Colonic mucosa (tissue), 4 donors: ENCODE results near the gene SRD5A3. TPM values are rescaled to one million over a fixed set of nuclear protein-coding genes. Genes with fewer than 3 reads are reported as not detected.
"Not testable (repeated sequence)": the region's sequence is repeated elsewhere in the genome, so short reads cannot be mapped to it uniquely, and the experiment has no call there.

ENCODE experiments used
- DNase-seq: peaks from one replicate; pipeline ENCODE4 v3.0.0-alpha.2; 2020
- H3K27ac ChIP-seq: fragments of 200-600 bp; one replicate; pipeline ENCODE4 v1.8.0; 2021
- H3K27me3 ChIP-seq: fragments of 200-600 bp; one replicate; pipeline ENCODE4 v1.8.0; 2021
- H3K36me3 ChIP-seq: fragments of 200-600 bp; one replicate; pipeline ENCODE4 v1.8.0; 2021
- H3K4me1 ChIP-seq: fragments of 200-600 bp; one replicate; pipeline ENCODE4 v1.8.0; 2021; ENCODE audit warnings: mild to moderate bottlenecking
- H3K4me3 ChIP-seq: fragments of 200-600 bp; one replicate; pipeline ENCODE4 v1.8.0; 2021
- H3K9ac ChIP-seq, 2 donors: one replicate each; pipeline ENCODE4 v1.7.0; 2013; ENCODE audit warnings: control low read depth in 2 of 2, low read depth in 2 of 2, low read length in 2 of 2
- H3K9me3 ChIP-seq: fragments of 200-600 bp; one replicate; pipeline ENCODE4 v1.8.0; 2021
- intact Hi-C: fragments of 100-400 bp; cut with DNase I; formaldehyde crosslinking; loops from one replicate; pipeline ENCODE4 v1.14.1; 2022
- total RNA-seq, 2 donors: library from RNA; stranded (reverse); fragmentation: NEBNext Ultra II Directional in 1 of 2; extraction: Animal tissue kit (Norgen Biotek cat#: 25700) in 1 of 2; gene quantifications; one replicate each; pipeline ENCODE4 v1.2.1, GENCODE V29; 2021
- TF ChIP-seq, protein P1 (sequence below): fragments of 200-600 bp; IDR thresholded peaks from one replicate; pipeline ENCODE4 v1.8.0; 2022; ENCODE audit warnings: antibody characterized with exemption, mild to moderate bottlenecking
- donor health status: healthy.
- donor health status: DM: no; HTN: no; CAD: no.
- donor health status: DM: no; HTN: no; CAD: no.

Gene SRD5A3
- total RNA-seq, 2 donors from 2014 or later = 18.8 to 22.2 TPM

DNA sequence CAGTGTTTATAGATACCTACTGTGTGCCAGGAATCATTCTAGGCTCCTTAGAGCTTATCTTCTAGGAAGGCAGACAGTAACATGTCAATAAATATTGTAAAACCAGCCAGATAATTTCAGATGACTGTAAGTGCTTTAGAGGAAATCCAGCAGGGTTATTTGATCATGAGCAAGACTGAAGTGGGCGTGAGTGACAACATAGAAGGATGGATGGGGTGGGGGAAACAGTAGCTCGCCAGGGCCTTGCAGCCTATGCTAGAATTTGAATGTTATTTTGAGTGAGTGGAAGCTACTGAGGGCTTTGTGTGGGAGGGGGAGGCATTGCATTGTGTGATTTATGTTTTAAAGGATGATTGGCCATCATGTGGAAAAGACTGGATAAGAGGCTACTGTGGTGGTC lies 6.7 kb downstream of the SRD5A3 start:
- Histone ChIP-seq H3K27ac (no peak overlapping the region), H3K4me3 (no peak overlapping the region), H3K9me3 (no peaks in the 10 kb centered on the region), H3K9ac (no peak overlapping the region), H3K4me1 (no peaks in the 10 kb centered on the region), H3K36me3 (no peaks in the 10 kb centered on the region), H3K27me3 (no peaks in the 10 kb centered on the region)
- intact Hi-C loops = no loop called here
- TF ChIP-seq, protein P1, sequence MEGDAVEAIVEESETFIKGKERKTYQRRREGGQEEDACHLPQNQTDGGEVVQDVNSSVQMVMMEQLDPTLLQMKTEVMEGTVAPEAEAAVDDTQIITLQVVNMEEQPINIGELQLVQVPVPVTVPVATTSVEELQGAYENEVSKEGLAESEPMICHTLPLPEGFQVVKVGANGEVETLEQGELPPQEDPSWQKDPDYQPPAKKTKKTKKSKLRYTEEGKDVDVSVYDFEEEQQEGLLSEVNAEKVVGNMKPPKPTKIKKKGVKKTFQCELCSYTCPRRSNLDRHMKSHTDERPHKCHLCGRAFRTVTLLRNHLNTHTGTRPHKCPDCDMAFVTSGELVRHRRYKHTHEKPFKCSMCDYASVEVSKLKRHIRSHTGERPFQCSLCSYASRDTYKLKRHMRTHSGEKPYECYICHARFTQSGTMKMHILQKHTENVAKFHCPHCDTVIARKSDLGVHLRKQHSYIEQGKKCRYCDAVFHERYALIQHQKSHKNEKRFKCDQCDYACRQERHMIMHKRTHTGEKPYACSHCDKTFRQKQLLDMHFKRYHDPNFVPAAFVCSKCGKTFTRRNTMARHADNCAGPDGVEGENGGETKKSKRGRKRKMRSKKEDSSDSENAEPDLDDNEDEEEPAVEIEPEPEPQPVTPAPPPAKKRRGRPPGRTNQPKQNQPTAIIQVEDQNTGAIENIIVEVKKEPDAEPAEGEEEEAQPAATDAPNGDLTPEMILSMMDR = no peak
- DNase-seq = no peak

DNA sequence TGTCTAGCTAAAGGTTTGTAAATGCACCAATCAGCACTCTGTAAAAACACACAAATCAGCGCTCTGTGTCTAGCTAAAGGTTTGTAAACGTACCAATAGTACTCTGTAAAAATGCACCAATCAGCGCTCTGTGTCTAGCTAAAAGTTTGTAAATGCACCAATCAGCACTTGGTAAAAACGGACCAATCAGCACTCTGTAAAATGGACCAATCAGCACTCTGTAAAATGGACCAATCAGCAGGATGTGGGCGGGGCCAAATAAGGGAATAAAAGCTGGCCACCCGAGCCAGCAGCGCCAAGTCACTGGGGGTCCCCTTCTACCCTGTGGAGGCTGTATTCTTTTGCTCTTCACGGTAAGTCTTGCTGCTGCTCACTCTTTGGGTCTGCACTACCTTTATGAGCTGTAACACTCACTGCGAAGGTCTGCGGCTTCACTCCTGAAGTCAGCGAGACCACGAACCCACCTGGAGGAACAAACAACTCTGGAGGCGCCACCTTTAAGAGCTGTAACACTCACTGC lies 7.2 kb downstream of the SRD5A3 start:
- H3K36me3 ChIP-seq, H3K27ac ChIP-seq, DNase-seq, H3K4me1 ChIP-seq, H3K9ac ChIP-seq, H3K4me3 ChIP-seq, H3K9me3 ChIP-seq, intact Hi-C loops, H3K27me3 ChIP-seq: not testable (repeated sequence)

DNA sequence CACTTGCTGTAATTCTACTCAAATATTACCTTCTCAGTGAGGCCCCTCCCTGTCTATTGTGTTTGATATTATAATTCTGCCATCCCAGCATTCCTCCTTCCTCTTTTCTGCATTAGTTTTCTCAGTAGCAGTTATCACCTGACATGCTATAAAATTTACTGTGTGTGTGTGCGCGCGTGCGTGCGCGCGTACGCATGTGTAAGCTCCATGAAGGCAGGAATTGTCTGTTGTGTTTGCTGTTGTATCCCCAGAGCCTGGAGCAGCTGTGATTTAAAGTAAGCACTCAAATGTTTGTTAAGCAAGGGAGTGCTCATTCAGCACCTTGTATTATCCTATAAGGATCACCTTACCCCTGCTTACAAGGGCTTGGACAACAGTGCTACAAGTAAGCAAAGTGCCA lies 8.6 kb downstream of the SRD5A3 start:
- Histone ChIP-seq H3K27ac (no peak overlapping the region), H3K9ac (no peak overlapping the region), H3K9me3 (no peaks in the 10 kb centered on the region), H3K4me3 (no peak overlapping the region), H3K4me1 (no peaks in the 10 kb centered on the region), H3K36me3 (no peaks in the 10 kb centered on the region), H3K27me3 (no peaks in the 10 kb centered on the region)
- intact Hi-C loops = no loop called here
- no peak for DNase-seq
- TF ChIP-seq, protein P1 = no peak

DNA sequence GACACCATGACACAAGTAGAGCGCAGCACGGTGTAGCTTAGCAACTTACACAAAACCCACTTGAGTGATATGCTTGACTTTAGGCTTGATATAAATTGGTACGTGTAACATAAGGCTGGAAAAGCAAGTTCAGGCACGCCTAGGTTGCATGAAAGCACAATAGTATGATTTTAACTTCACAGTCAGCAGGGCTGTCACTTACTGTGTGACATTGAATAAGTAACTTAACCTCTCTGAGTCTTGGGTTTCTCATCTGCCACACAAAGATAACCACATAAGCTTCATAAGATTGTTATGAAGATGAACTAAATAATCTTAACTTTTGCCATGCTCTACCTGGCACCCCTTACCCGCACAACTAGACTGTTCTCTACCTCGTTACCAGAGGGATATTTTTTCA lies 9.5 kb downstream of the SRD5A3 start:
- intact Hi-C loops = no loop called here
- TF ChIP-seq, protein P1 = no peak

DNA sequence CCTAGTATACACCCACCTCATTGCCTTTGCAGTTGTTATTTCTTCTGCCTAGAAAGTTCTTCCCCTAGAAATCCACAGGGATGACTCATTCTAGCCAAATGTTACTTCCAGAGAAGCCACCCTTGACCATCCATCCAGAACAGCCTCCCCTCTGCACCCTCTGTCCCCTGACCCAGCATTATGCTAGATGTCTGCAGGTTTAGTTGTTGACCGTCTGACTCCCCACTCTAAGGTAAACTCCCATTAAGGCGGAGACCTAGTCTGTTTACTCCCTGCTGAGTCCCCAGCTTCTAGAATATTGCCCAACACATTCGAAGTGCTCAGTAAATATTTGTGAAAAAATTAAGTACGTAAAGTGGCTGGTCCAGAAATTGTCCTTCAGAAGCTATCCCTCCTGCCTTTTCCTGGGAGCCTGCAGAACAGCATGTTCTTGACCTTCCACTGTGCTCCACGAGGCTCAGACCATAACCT lies 11.0 kb downstream of the SRD5A3 start:
- intact Hi-C loops = no loop called here
- Histone ChIP-seq H3K9me3 (no peaks in the 10 kb centered on the region), H3K27me3 (no peaks in the 10 kb centered on the region), H3K36me3 (no peaks in the 10 kb centered on the region), H3K9ac (no peak overlapping the region), H3K4me3 (no peak overlapping the region), H3K27ac (no peak overlapping the region), H3K4me1 (no peaks in the 10 kb centered on the region)
- DNase-seq = no peak
- TF ChIP-seq, protein P1 = no peak

More for the DNA sequence above, 9.5 kb downstream of the SRD5A3 start:
- Histone ChIP-seq H3K27ac (no peak overlapping the region), H3K9me3 (no peaks in the 10 kb centered on the region), H3K4me1 (no peaks in the 10 kb centered on the region), H3K27me3 (no peaks in the 10 kb centered on the region), H3K4me3 (no peak overlapping the region), H3K36me3 (no peaks in the 10 kb centered on the region), H3K9ac (no peak overlapping the region)
- DNase-seq = no peak

DNA sequence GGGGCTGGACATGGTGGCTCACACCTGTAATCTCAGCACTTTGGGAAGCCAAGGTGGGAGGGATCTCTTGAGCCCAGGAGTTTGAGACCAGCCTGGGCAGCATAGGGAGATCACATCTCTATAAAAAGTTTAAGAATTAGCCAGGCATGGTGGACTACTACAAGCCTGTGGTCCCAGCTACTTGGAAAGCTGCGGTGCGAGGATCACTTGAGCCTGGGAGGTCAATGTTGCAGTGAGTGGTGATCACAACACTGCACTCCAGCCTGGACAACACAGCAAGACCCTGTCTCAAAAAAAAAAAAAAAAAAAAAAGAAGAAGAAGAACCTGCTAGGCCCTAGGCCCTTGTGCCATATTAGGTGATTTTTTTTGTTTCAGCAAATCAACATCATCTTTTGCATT lies 12.2 kb downstream of the SRD5A3 start:
- Histone ChIP-seq H3K36me3 (no peaks in the 10 kb centered on the region), H3K4me1 (no peaks in the 10 kb centered on the region), H3K9me3 (no peaks in the 10 kb centered on the region), H3K27me3 (no peaks in the 10 kb centered on the region), H3K27ac (no peak overlapping the region), H3K9ac (no peak overlapping the region), H3K4me3 (no peak overlapping the region)
- TF ChIP-seq, protein P1 = no peak
- intact Hi-C loops = no loop called here
- DNase-seq = no peak
